ENCODE data around the gene CNTN5. TPM values are rescaled to one million over a fixed set of nuclear protein-coding genes. Genes with fewer than 3 reads are reported as not detected.

The CNTN5 gene
- total RNA-seq, 1 experiment from 2014 or later, result 0.32 TPM

DNA sequence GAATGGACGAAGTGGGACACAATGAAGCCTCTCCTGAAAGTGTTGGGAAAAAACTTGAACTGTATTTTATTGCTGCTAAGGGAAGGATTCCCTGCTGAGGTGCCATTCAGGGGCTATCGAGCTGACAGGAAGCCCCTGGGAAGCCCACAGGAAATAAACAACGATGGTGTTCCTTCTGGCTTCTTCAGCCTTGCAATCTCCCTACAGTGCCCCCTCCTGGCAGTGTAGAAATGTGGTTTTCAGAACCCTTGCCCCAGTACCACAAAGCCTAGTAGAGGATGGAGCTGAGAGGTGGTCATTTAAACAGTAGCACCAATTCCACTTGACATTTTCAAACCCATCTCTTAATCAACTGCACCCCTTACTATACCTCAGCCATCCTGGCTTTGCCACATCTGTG lies 989.6 kb downstream of the CNTN5 start:
- DNase-seq (ENCODE audit: extremely low read depth, low read depth), result no peak

DNA sequence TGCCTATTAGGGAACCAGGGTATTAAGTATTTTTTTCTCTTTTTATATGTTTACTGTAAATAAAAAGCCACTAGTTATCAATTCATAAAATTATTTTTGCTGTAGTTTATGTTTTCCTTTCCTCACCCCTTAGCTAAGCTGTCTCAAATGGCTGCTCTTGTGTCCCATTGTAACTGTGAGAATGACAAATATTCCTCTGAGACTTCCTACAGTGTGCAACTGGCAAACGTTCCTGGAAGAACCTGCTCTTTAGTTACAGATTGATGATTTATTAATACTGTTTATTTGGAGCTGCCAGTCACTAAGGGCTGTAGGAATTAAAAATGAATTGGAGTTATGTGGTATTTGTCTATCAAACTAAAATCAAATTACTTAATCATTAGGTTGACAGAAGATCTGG lies 990.9 kb downstream of the CNTN5 start:
- DNase-seq (ENCODE audit: extremely low read depth, low read depth), result no peak

DNA sequence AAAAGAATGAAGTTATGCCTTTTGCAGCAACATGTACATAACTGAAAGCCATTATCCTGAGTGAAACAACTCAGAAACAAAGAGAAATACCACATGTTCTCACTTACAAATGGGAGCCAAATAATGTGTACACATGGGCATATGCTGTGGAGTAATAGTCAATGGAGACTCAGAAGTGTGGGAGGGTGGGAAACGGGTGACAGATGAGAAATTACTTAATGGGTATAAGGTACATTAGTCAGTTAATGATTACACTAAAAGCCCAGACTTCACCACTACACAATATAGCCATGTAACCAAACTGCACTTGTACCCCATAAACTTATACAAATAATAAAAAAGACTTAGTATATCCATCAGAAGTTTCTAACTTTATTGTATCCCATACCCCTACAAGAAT lies 992.3 kb downstream of the CNTN5 start:
- DNase-seq (ENCODE audit: extremely low read depth, low read depth), result no peak

DNA sequence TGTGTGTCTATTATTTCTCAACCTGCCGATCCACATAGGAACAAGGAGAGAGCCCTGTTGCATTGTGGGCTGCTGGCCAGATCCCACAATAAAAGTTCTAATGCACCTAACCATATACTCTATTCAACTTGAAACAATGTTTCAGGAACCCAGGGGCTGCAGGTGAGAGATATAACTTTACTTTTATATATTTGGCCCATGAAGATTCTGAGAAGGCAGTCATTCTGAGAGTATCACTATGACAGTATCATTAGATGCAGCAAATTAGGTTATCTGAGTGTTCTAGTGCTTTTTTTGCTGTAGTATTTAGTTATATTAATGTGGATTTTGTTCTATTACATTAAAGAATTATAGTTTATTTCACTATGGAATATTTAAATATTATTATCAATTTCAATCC lies 1011.2 kb downstream of the CNTN5 start:
- DNase-seq (ENCODE audit: extremely low read depth, low read depth), result no peak

DNA sequence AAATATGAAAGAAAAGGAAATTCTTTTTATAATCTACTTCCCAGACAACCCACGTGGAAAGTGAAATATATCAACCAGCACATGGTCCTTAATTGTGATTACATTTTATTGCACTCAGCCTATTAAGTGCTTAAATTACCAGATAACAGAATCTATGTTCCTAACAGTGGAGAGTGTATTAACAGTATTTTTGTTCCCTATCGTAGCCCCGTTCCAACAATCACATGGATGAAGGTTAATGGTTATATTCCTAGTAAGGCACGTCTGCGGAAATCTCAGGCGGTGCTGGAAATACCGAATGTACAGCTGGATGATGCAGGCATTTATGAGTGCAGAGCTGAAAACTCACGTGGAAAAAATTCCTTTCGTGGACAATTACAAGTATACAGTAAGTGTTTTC lies 1040.3 kb downstream of the CNTN5 start:
- DNase-seq (ENCODE audit: extremely low read depth, low read depth), result no peak

DNA sequence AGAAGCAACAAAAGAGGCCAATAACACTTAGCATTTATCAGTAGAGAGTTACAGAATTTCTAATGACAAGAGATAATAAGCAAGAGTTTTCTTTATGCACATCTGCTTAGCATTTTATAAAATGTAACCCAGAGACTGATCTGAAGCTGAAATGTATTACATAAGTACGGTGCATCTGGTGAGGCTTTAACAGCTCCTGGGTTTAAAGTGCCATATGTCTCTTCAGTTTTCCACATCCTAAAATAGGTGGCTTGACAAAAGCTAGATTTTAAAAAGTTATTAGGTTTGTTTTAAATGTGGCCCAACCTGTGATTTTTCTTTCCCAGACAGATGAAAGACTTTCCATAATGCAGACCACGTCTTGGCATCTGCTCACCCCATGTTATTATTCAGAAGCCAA lies 1045.7 kb downstream of the CNTN5 start:
- DNase-seq (ENCODE audit: extremely low read depth, low read depth), result no peak

DNA sequence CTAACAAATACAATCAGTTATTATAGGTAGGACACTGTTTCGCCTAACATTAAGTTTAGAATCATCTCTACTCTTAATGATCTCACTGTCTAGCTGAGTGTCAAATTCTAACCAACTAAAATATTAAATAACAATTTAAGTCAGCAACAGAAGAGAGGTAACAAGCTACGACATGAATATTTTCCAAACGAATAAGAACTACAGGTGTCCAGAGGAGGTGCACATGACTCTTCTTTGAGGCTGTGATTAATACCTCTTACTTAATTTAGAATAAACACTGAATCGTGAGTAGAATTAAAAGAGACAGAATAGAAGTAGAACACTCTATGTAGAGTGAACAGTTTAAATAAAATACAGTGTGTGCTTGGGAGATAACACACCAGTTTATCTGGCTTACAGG lies 1047.4 kb downstream of the CNTN5 start:
- no peak for DNase-seq (ENCODE audit: extremely low read depth, low read depth)

DNA sequence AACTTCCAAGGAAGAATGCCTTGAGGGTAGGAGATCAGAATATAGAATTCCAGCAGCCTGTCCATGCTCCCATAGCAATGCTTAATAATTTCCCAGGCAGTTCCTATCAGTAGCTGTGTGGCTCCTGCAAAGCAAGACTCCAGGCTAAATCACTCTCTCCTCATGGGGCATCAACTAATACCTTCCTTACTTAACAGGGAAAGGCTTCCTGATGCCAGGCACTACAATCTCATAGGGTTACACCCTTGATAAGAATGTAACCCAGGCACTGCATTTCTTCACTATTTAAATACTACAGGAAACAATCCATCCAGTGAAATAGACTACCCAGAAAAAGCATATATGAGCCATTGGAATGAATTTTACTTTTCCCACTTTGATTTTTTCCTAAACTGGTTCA lies 1051.4 kb downstream of the CNTN5 start:
- no peak for DNase-seq (ENCODE audit: extremely low read depth, low read depth)

DNA sequence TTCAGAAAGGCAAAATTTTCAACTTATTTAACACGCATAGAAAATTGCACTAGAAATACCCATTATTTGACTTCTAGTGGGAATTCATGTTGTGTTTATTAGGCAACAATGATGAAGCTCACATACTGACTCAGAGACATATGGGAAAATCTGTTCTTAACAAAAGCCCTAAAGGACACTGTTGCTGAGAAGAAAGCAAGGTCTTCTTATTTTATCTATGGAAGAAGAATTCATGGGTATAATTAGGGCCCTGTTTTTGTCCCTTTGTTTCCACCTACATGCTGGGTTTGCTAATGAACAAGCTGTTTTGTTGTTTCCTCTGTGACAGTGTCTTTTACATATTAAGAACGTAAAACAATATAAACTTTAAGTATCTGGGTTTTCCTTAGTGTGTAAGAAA lies 1059.6 kb downstream of the CNTN5 start:
- no peak for DNase-seq (ENCODE audit: extremely low read depth, low read depth)

DNA sequence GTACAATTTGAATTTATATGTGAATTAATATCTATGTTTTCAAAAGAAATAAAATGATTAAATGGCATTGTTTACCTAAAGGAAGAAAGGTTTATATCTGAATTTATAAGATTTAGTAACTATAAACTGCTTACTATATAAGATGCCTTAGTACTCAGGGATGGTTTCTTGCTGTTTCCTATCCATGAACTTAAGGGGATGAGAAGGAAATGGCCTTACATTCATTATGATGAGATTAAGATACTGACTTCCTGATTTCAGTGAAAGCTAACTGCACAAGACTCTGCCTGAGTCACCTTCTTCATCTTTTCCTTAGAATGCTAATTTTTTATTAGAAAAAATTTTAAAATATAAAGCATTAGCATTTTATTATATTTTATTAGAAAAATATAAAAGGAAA lies 1060.1 kb downstream of the CNTN5 start:
- DNase-seq (ENCODE audit: extremely low read depth, low read depth), result no peak

DNA sequence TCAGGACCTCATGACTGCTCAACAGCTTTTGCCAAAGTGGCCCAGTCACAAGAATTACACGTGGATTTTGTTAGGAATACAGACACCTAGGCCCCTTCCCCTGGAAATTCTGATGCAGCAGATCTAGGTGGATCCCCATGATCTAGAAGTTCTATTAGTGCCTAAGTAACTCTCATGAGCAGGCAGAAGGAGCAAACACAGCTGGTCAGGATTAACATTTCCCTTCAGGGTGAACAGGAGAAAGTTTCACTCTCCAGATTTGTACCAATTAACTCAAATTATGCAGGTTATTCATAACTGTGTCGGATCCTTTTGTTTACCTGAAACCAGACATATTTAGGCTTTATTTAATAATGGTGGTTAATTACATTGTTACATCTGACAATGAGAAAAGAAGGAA lies 1072.9 kb downstream of the CNTN5 start:
- DNase-seq (ENCODE audit: extremely low read depth, low read depth), result no peak

DNA sequence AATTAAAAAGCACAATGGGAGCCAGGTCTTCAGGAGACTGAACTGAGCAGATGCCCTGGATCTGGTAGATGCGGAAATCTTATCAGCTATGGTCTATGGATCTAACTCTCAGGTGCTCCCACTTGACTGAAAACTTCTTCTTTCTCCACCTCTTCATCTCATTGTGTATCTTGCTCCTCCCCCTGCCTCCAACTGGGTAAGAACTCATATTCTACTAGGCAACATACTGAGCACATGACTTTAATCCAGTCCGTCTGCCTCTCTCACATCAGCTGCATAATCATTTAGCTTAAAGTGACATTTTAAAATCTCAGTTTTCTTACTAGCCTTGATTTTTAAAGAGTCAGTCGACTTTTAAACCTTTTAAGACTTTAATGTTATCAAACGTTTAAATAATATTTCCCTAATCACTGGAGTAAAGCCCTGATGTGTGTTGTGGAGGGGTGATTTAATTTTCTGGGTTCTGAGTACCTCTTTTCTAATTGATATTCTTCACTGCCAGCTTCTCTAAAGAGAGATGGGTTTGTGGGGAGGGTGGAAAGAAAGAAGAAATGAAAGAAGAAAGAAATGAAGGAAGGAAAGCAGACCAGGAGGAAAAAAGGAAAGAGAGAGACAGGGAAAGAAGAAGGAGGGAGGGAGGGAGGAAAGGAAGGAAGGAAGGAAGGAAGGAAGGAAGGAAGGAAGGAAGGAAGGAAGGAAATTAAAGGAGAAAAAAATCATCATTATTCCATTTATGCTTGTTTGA lies 1073.5 kb downstream of the CNTN5 start:
- DNase-seq (ENCODE audit: extremely low read depth, low read depth), result no peak

DNA sequence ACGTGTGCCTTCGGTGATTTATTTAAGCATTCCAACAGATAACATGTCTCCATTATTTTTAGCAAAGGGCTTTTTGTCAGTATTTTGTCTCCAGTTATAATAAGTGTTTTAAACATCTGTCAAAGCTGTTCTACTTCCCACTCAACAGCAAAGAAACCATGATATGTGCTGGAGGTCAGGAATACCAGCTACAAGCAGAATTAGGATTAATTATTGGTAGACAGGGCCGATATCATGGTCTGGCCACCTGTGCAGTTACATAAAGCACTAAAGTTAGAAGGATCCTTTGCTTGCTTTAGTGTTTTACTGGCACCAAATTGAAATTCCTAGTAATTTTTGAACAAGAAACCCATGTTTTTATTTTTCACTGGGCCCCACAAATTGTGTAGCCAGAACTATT lies 1075.1 kb downstream of the CNTN5 start:
- DNase-seq (ENCODE audit: extremely low read depth, low read depth), result no peak

DNA sequence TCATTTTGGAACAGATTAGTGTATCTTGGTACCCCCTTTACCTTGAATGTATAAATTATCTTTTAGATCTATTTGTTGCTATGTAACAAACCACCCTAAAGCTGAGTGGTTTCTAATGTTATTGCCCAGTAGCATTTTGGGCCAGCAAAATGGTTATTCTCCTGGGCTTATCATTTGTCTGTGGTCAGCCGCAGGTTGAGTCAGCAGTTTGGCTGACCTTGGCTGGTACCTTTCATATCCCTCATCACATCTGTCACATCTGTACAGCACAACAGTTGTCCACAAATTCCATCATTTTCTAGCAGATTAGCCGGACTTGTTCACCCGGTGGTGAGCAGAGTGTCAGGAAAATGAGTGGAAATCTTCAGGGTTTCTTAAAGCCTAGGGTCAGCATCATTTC lies 1077.8 kb downstream of the CNTN5 start:
- no peak for DNase-seq (ENCODE audit: extremely low read depth, low read depth)

DNA sequence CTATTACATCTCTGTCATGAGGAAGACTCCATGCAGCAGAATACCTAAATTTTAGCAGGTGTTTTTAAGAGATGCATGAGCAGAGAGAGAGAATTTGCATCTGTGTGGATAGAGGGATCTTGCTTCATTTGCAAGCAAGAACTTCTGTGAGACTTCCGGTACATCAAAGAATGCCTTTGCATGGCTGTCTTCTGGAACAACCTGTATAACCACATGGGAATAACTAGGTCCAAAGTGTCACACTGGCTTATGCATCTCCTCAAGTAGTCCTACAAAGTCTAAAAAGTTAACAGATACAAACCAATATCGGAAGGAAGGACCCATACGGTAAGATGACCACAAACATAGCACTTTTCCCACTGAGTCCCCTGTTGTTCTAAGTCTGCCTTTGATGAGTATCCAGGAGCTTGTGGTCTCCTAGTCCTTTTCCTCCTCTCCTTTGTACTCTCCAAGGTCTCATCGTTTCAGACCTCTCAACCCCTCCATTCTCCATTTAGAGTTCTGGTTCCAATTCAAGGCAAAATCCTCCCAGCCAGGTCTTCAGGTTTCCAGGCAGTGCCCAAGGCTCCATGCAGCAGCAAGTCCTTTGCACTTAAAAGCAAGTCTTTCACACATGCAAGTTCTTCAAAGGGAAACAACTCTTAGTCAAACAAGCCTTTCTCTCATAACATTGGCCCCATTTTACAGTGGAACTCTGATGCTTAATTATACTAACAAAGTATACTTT lies 1084.7 kb downstream of the CNTN5 start:
- no peak for DNase-seq (ENCODE audit: extremely low read depth, low read depth)

DNA sequence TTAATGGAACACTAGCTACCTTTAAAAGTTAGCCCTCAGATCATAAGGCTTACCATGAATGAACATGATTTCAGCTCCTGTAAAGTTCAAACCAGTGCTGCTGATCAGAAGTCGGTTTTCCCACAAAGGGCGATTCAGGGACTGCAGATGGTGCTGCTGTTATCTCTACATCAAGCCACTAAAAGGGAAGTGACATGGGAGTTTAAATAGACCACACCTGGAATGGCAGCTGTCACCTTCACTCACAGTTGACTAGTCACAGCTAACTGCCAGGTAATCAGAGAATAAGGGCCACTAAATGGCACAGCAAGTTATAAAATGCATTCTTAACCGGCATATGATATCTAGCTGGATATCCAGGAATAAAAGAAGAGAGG lies 1085.2 kb downstream of the CNTN5 start:
- DNase-seq (ENCODE audit: extremely low read depth, low read depth), result no peak

DNA sequence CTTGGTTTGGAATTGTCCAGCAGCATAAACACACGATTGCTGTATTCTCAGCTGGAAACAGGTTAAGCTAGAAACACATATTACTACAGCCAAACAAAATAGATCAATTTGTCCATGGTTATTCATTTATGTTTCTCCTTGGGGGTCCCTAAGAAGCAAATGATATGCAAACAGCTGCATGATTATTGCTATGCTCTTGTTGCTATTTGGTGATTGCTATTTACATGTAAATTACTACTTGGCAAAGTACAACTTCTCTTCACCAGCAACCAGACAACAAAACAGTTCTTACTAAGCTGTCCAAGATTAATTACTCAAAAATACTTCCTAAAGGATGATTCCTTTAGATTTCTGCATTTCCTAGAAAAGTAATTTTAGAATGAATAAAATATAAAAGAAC lies 1098.4 kb downstream of the CNTN5 start:
- no peak for DNase-seq (ENCODE audit: extremely low read depth, low read depth)

DNA sequence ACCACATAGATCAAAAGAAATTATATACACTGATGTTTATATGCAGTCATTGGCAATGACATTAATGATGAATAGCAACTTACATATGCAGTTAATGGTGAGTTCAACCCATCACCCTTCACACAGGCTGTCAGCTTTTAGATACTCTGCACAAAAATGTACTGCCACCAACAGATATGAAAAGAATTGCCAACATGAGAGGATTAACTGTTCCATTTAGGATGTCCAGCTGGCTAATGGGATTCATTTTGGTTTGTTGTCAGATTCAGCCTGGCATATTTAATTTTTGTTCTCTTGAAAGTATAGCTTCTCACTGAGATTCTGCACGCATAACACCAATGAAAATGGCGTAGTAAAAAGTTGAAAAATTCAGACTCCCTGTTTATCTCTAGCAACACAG lies 1112.4 kb downstream of the CNTN5 start:
- no peak for DNase-seq (ENCODE audit: extremely low read depth, low read depth)

DNA sequence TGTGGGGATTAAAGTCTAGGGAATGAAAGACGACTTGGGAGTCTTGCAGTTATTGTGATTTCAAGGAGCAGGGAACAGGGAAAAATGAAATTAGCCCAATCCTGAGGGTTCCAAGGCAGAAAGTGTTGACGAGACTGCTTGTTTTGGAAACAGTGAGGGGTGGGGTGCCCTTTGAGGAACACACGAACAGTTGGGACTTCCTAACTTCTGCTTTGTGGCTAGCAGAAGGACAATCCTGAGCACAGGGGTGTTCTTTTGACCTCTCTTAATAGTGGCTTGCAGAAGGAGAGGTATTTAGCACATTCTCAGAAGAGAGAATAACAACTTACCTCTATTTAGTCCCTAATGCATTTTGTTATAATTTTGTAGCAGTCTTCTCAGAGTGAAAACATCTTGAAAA lies 1120.5 kb downstream of the CNTN5 start:
- no peak for DNase-seq (ENCODE audit: extremely low read depth, low read depth)

DNA sequence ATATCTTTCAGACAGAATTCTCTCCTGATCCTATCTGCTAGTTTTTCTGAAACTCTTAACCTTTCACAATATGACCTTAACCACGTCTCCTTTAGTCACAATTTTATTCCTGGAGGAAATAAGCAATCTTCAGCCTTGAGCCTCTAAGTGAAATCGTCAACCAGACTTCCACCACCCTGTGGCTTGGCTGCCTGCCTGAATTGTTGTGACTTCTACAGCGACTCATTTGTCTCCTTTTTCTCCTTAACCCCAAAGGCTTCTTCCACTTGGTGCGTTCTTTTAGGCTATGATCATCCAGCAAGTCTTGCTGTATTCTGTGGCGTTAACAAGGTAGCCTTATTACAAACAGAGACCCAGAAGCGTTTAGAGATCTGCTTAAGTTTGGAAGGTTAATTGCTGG lies 1131.2 kb downstream of the CNTN5 start:
- DNase-seq (ENCODE audit: extremely low read depth, low read depth), result no peak

DNA sequence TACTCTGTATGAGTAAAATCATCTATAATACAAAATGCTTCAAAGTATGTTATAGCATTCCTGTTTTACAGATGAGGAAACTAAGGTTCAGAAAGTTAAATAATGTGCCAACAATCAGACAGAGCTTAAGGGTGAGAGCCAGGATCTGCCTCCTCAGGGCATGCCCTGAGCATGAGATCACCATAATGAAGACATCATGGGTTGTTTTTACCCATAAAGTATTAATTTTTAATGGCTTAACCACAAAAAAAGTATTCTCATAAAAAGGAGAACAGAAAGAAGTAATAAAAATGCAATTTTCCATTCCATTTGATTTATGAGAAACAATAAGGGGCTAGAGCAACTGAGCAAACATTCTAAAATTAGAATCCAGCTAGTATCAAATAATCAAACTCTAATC lies 1132.0 kb downstream of the CNTN5 start:
- DNase-seq (ENCODE audit: extremely low read depth, low read depth), result no peak

DNA sequence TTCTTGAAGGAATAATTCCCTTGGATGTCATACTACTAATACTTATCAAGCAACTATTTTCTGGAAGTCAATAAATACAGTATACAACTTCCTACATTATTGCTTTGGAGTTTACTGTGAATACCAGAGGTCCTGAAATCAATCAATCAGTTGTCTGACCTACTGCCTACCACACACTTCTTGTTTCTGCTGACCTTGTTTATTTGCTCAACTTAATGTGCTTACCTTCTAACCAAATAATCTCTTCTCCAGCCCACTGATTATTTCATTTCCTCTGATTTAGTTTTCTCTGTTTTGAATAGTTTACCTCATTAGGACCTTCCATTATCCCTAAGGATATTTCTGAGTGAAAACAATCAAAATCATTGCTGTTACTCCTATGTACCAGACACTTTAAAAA lies 1142.7 kb downstream of the CNTN5 start:
- DNase-seq (ENCODE audit: extremely low read depth, low read depth), result no peak

DNA sequence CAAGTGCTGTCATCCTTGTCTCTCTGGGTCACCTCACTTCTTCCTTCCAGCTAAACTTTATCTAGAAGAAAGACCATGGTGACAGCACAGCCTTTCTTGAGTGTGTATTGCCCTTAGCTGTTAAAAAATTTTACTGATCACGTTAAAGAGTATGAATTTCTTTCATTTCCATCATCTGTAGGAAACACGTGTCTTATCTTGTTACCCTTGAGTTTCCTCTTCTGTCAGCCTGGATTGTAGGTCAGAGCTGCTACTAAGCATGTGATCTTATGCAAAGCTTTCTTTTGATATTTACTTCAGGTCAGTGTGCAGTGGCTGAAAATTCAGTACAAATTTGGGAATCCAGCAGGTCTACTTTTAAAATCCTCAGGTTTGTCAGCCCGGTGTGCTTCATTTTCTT lies 1154.1 kb downstream of the CNTN5 start:
- no peak for DNase-seq (ENCODE audit: extremely low read depth, low read depth)
